Kidney epithelial cell (primary cell): ENCODE measurements around the gene BCO1. TPM values are rescaled to one million over a fixed set of nuclear protein-coding genes. Genes with fewer than 3 reads are reported as not detected.
A peak's percentile ranks its signal among the peaks of the same experiment; 100 is the strongest.

Experiments
- DNase-seq: peaks from one replicate; pipeline ENCODE4 v3.0.0-alpha.2; 2010; ENCODE audit warnings: low read depth
- H3K27me3 ChIP-seq: 2 replicates; pipeline ENCODE4 v1.6.0; 2011; ENCODE audit warnings: low read length; ENCODE audit not compliant: control insufficient read depth, insufficient read depth
- H3K36me3 ChIP-seq: 2 replicates; pipeline ENCODE4 v1.5.1; 2011; ENCODE audit warnings: low read length; ENCODE audit not compliant: control insufficient read depth, insufficient read depth
- H3K4me3 ChIP-seq: 2 replicates; pipeline ENCODE4 v1.5.1; 2011; ENCODE audit warnings: low read depth, mild to moderate bottlenecking, control low read depth, low read length
- total RNA-seq: library from RNA; depleted of rRNA; stranded (reverse); fragments of >200 nt; gene quantifications from 2 replicates; pipeline ENCODE4 v1.2.3, GENCODE V29; 2015
- TF ChIP-seq, protein P1 (sequence below): IDR thresholded peaks from 2 replicates; pipeline ENCODE4 v1.5.1; 2011; ENCODE audit warnings: mild to moderate bottlenecking, moderate library complexity, low read length, control low read depth, inconsistent platforms; ENCODE audit not compliant: insufficient read depth, poor library complexity, severe bottlenecking

BCO1 gene
- total RNA-seq, 1 donor from 2014 or later, result 0.13 TPM

DNA sequence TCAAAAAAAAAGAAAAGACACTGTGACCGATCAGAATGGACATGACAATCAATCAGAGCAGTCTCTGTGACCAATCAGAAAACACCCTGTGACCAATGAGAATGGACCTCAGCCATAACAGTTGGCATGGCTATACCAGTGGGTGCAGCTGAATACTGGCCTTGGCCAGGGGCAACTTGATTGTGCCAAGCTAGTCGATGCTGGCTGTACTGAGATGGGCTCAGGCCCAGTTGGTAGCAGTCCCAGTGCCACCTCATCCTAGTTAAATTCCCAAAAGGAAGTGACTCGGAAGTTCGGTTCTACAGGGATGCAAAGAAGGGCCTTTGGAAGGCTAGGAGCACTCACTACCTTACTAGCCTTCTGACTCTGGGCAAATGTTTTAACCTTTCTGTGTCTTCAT is 37.2 kb upstream of the BCO1 start:
- DNase-seq, result no peak
- no peaks in the 10 kb centered on the region for H3K36me3 ChIP-seq
- TF ChIP-seq, protein P1, sequence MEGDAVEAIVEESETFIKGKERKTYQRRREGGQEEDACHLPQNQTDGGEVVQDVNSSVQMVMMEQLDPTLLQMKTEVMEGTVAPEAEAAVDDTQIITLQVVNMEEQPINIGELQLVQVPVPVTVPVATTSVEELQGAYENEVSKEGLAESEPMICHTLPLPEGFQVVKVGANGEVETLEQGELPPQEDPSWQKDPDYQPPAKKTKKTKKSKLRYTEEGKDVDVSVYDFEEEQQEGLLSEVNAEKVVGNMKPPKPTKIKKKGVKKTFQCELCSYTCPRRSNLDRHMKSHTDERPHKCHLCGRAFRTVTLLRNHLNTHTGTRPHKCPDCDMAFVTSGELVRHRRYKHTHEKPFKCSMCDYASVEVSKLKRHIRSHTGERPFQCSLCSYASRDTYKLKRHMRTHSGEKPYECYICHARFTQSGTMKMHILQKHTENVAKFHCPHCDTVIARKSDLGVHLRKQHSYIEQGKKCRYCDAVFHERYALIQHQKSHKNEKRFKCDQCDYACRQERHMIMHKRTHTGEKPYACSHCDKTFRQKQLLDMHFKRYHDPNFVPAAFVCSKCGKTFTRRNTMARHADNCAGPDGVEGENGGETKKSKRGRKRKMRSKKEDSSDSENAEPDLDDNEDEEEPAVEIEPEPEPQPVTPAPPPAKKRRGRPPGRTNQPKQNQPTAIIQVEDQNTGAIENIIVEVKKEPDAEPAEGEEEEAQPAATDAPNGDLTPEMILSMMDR, result no peak
- no peak overlapping the region for H3K4me3 ChIP-seq
- peaks cover 2% of the 10 kb centered on the region for H3K27me3 ChIP-seq

DNA sequence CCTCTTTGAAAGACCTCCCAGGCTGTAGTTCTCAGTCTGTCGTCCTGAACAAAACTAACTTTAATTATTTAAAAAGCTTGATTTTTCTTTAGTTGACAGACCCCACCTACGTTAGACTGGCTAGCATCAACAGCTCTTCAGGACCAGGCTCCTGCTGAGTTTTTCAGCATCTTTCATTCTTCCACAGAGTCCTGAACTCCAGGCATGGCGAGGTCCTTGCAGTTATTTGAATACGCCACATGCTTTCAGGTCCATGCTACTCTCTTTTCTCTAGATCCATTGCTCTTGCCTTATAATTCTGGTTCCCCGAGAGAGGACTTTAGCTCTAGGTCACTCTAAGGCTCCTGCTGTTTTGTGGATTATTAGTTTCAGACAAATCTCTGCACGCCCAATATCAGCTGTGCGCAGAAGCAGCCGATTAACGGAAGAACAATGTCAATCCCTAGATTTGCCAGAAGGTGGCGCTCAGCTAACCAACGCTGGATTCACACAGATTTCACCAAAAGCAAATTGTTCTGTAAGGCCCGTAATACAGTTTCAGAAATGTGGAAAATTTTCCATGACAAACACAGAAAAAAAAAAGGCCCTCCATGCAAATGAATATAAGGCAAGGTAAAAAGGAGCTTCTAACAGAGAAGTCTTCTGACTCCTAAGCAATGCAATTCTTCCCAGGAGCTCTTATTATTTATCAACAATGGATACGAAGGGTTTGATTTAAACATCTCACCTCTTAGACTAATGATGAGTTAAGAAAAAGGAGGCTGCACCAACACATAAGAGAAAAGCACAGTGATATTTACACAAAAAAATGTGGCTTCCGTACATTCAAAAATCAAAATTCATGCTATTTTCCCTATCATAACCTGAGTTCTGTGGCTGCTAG is 33.5 kb upstream of the BCO1 start:
- H3K4me3 ChIP-seq, result no peak overlapping the region
- H3K36me3 ChIP-seq, result no peaks in the 10 kb centered on the region
- no peak for DNase-seq
- TF ChIP-seq, protein P1, result peak; percentile 76
- peaks cover 3% of the 10 kb centered on the region for H3K27me3 ChIP-seq

DNA sequence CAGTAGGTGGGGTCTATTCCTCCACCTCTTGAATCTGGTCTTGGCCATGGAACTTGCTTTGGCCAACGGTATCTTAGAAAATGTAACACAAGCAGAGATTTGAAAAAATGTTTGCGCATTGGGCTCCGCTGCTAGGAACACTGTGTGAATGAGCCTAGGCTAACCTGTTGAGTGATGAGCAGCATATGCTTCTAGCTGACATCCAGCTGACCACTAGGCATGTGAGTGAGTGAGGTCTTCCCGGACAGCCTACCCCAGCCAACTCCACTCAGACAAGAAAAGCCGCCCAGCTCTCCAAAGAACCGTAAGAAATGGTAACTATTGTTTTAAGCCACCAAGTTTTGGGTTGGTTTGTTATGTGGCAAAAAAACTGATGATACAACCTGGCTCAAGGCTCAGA is 31.4 kb upstream of the BCO1 start:
- Histone ChIP-seq H3K27me3 (peaks cover 7% of the 10 kb centered on the region), H3K36me3 (no peaks in the 10 kb centered on the region), H3K4me3 (no peak overlapping the region)
- TF ChIP-seq, protein P1, result no peak
- DNase-seq, result no peak

- TF ChIP-seq, protein P1, result no peak
- DNase-seq, result no peak
- no peaks in the 10 kb centered on the region for H3K36me3 ChIP-seq
- H3K4me3 ChIP-seq, result no peak overlapping the region
- peaks cover 8% of the 10 kb centered on the region for H3K27me3 ChIP-seq
These were observed 27.7 kb upstream of the BCO1 start for GRCh38 chr16:81210807-81211206.

- TF ChIP-seq, protein P1, result no peak
- Histone ChIP-seq H3K36me3 (no peaks in the 10 kb centered on the region), H3K27me3 (peaks cover 8% of the 10 kb centered on the region), H3K4me3 (no peak overlapping the region)
- no peak for DNase-seq
These were observed 25.5 kb upstream of the BCO1 start for GRCh38 chr16:81212830-81213465.
